Purkinje cell (primary cell): ENCODE results near the gene GNAT1. TPM values are rescaled to one million over a fixed set of nuclear protein-coding genes. Genes with fewer than 3 reads are reported as not detected.

ENCODE experiments used
- polyA plus RNA-seq: library from polyadenylated mRNA; unstranded; fragments of >200 nt; fragmentation: Nextera tagmentation; gene quantifications from 2 replicates; pipeline ENCODE4 v1.2.1, GENCODE V29; 2014

Gene GNAT1
- polyA plus RNA-seq = not detected in 2 replicates

GRCh38 chr3:50190936-50191660, at the start of gene GNAT1:
Gene GNAT1, plus strand, starts transcription at chr3:50191610. Its CDS starts 116 bp downstream, at chr3:50191726.

GRCh38 chr3:50154840-50155490, 36.4 kb upstream of the GNAT1 start, which contains the start of gene SEMA3F:
Gene SEMA3F, plus strand, starts transcription at chr3:50155324. Its CDS starts 4,299 bp downstream, at chr3:50159623.

GRCh38 chr3:50204804-50205412, 13.5 kb downstream of the GNAT1 start, which contains the start of gene SLC38A3:
Gene SLC38A3, plus strand, starts transcription at chr3:50205271. Its CDS starts 8,929 bp downstream, at chr3:50214200.

GRCh38 chr3:50235716-50236483, 44.5 kb downstream of the GNAT1 start, which contains the start of gene GNAI2:
Gene GNAI2, plus strand, starts transcription at chr3:50236204. Its CDS starts 132 bp downstream, at chr3:50236336.

Other genes with a start within 250 kb of the GNAT1 start
- gene RBM5, start 102.7 kb upstream of the GNAT1 start, polyA plus RNA-seq = 27.7 and 31.1 TPM in 2 replicates
- gene SEMA3F, start 36.3 kb upstream of the GNAT1 start, polyA plus RNA-seq = 0.10 TPM in 1 of 2 replicates, not detected in the other
- gene SLC38A3, start 13.7 kb downstream of the GNAT1 start, polyA plus RNA-seq = 0.16 and 4.2 TPM in 2 replicates
- 4.9 and 5.0 TPM in 2 replicates for gene GNAI2, start 44.6 kb downstream of the GNAT1 start, polyA plus RNA-seq
- 0.27 and 0.28 TPM in 2 replicates for gene SEMA3B, start 77.5 kb downstream of the GNAT1 start, polyA plus RNA-seq
- gene LSMEM2, start 87.5 kb downstream of the GNAT1 start, polyA plus RNA-seq = not detected in 2 replicates
- 2.5 and 6.0 TPM in 2 replicates for gene IFRD2, start 100.8 kb downstream of the GNAT1 start, polyA plus RNA-seq
- 3.8 TPM in 1 of 2 replicates, not detected in the other for gene HYAL3, start 107.8 kb downstream of the GNAT1 start, polyA plus RNA-seq
- gene NAA80, start 107.8 kb downstream of the GNAT1 start, polyA plus RNA-seq = 0.76 and 4.6 TPM in 2 replicates
- 0.83 TPM in 1 of 2 replicates, not detected in the other for gene HYAL1, start 112.0 kb downstream of the GNAT1 start, polyA plus RNA-seq
- gene HYAL2, start 131.1 kb downstream of the GNAT1 start, polyA plus RNA-seq = 1.8 and 4.4 TPM in 2 replicates
- gene TUSC2, start 136.6 kb downstream of the GNAT1 start, polyA plus RNA-seq = 26.1 and 26.6 TPM in 2 replicates
- 2.4 and 3.2 TPM in 2 replicates for gene RASSF1, start 149.2 kb downstream of the GNAT1 start, polyA plus RNA-seq
- gene ZMYND10, start 154.1 kb downstream of the GNAT1 start, polyA plus RNA-seq = not detected in 2 replicates
- gene NPRL2, start 159.2 kb downstream of the GNAT1 start, polyA plus RNA-seq = 47.8 and 60.9 TPM in 2 replicates
- gene CYB561D2, start 159.3 kb downstream of the GNAT1 start, polyA plus RNA-seq = 7.5 and 22.2 TPM in 2 replicates
- 19.6 and 24.4 TPM in 2 replicates for gene TMEM115, start 167.9 kb downstream of the GNAT1 start, polyA plus RNA-seq